ENCODE data around the gene AVL9.

DNA sequence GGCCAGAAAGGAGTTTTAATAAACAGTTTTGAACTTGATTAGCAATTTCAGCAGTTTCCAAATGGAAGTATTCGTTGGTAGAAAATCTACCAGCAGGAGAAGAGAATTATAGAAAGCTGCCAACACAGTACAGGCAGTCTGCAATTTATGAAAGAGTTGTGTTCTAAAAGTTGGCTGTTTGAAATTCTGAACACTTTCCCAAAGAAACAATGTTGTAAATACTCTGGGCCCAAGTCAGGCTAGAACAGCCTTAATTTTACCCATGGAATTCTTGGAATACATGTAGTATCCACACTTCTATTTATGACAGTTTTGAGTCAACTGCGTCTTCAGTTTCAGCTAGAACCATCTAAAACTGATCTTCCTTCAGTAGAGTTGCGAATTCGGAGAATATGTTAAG, 42.5 kb downstream of the AVL9 start:
- TF ChIP-seq, protein P1, sequence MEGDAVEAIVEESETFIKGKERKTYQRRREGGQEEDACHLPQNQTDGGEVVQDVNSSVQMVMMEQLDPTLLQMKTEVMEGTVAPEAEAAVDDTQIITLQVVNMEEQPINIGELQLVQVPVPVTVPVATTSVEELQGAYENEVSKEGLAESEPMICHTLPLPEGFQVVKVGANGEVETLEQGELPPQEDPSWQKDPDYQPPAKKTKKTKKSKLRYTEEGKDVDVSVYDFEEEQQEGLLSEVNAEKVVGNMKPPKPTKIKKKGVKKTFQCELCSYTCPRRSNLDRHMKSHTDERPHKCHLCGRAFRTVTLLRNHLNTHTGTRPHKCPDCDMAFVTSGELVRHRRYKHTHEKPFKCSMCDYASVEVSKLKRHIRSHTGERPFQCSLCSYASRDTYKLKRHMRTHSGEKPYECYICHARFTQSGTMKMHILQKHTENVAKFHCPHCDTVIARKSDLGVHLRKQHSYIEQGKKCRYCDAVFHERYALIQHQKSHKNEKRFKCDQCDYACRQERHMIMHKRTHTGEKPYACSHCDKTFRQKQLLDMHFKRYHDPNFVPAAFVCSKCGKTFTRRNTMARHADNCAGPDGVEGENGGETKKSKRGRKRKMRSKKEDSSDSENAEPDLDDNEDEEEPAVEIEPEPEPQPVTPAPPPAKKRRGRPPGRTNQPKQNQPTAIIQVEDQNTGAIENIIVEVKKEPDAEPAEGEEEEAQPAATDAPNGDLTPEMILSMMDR (conservative IDR thresholded peaks at IDR 0.05; ENCODE audit: low read depth in 2 of 2) = no peak
- no peak for TF ChIP-seq POLR2AphosphoS5 (IDR thresholded peaks at IDR 0.05; ENCODE audit: low read depth)
- TF ChIP-seq EZH2 (IDR thresholded peaks at IDR 0.05; ENCODE audit: low read depth, unreplicated experiment) = no peak
- TF ChIP-seq, protein P2, sequence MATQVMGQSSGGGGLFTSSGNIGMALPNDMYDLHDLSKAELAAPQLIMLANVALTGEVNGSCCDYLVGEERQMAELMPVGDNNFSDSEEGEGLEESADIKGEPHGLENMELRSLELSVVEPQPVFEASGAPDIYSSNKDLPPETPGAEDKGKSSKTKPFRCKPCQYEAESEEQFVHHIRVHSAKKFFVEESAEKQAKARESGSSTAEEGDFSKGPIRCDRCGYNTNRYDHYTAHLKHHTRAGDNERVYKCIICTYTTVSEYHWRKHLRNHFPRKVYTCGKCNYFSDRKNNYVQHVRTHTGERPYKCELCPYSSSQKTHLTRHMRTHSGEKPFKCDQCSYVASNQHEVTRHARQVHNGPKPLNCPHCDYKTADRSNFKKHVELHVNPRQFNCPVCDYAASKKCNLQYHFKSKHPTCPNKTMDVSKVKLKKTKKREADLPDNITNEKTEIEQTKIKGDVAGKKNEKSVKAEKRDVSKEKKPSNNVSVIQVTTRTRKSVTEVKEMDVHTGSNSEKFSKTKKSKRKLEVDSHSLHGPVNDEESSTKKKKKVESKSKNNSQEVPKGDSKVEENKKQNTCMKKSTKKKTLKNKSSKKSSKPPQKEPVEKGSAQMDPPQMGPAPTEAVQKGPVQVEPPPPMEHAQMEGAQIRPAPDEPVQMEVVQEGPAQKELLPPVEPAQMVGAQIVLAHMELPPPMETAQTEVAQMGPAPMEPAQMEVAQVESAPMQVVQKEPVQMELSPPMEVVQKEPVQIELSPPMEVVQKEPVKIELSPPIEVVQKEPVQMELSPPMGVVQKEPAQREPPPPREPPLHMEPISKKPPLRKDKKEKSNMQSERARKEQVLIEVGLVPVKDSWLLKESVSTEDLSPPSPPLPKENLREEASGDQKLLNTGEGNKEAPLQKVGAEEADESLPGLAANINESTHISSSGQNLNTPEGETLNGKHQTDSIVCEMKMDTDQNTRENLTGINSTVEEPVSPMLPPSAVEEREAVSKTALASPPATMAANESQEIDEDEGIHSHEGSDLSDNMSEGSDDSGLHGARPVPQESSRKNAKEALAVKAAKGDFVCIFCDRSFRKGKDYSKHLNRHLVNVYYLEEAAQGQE (IDR thresholded peaks at IDR 0.05; ENCODE audit: unreplicated experiment) = no peak
- TF ChIP-seq STAT1 (IDR thresholded peaks at IDR 0.05; ENCODE audit: unreplicated experiment) = no peak
- TF ChIP-seq, protein P3, sequence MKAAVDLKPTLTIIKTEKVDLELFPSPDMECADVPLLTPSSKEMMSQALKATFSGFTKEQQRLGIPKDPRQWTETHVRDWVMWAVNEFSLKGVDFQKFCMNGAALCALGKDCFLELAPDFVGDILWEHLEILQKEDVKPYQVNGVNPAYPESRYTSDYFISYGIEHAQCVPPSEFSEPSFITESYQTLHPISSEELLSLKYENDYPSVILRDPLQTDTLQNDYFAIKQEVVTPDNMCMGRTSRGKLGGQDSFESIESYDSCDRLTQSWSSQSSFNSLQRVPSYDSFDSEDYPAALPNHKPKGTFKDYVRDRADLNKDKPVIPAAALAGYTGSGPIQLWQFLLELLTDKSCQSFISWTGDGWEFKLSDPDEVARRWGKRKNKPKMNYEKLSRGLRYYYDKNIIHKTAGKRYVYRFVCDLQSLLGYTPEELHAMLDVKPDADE (IDR thresholded peaks at IDR 0.05) = no peak
